ENCODE data around the gene FHIT. TPM values are rescaled to one million over a fixed set of nuclear protein-coding genes. Genes with fewer than 3 reads are reported as not detected.

FHIT gene
- total and polyA plus RNA-seq, 2 of the 4 experiments (the other 2 are of a cell fraction): 0.07 TPM; not detected in 1

GRCh38 chr3:59908280-59908679, 1343.0 kb downstream of the FHIT start:
- Histone ChIP-seq H3K79me1 (ENCODE audit: low read depth in 1 of 2, low read length in 2 of 2) (no peaks in the 10 kb centered on the region), H3K56ac (ENCODE audit: extremely low read depth, insufficient read depth, low read length) (no peak overlapping the region), H4K20me1 (ENCODE audit: insufficient read depth, low read length) (no peaks in the 10 kb centered on the region), H3K14ac (replicated peaks; ENCODE audit: low read depth, low read length) (no peak overlapping the region), H2AK9ac (replicated peaks; ENCODE audit: low read depth, low read length, poor library complexity) (no peak overlapping the region), H3K9me1 (ENCODE audit: insufficient read depth, low read length) (no peaks in the 10 kb centered on the region), H3K23ac (ENCODE audit: low read depth, low read length) (no peak overlapping the region), H3K36me3 (ENCODE audit: control insufficient read depth, insufficient read depth, low read length) (no peaks in the 10 kb centered on the region), H2BK120ac (ENCODE audit: low read depth, low read length) (no peak overlapping the region), H3K9ac (ENCODE audit: low read depth, low read length) (no peak overlapping the region), H3K4me1 (ENCODE audit: control insufficient read depth, insufficient read depth, low read length) (no peaks in the 10 kb centered on the region), H3K27me3 (ENCODE audit: control insufficient read depth, insufficient read depth, low read length) (no peaks in the 10 kb centered on the region), H2BK20ac (ENCODE audit: low read depth, low read length) (no peak overlapping the region), H3K9me3 (ENCODE audit: control insufficient read depth, insufficient read depth, low read length) (no peaks in the 10 kb centered on the region), H3K18ac (ENCODE audit: low read depth, low read length) (no peak overlapping the region), H3K4me3 (ENCODE audit: insufficient read depth, low read depth, low read length) (no peak overlapping the region), H3K27ac (ENCODE audit: insufficient read depth, low read length) (no peak overlapping the region), H4K8ac (ENCODE audit: low read depth in 2 of 2, low read length in 2 of 2) (no peak overlapping the region), H2BK15ac (ENCODE audit: low read depth, low read length) (no peak overlapping the region), H2AK5ac (ENCODE audit: low read depth, low read length) (no peak overlapping the region), H2AFZ (replicated peaks; ENCODE audit: low read length, poor library complexity) (no peak overlapping the region), H4K91ac (ENCODE audit: insufficient read depth, low read depth, low read length) (no peak overlapping the region), H3K4ac (ENCODE audit: low read depth, low read length) (no peak overlapping the region), H3K4me2 (ENCODE audit: low read depth, low read length) (no peak overlapping the region), H2BK5ac (ENCODE audit: low read depth, low read length, poor library complexity, severe bottlenecking) (no peak overlapping the region), H4K5ac (ENCODE audit: low read depth, low read length) (no peak overlapping the region)
- TF ChIP-seq MXI1 (IDR thresholded peaks at IDR 0.05; ENCODE audit: borderline replicate concordance, low read depth, low read length) (no peak), MAZ (IDR thresholded peaks at IDR 0.05; ENCODE audit: borderline replicate concordance, low read depth, low read length) (no peak), POLR2A (IDR thresholded peaks at IDR 0.05; ENCODE audit: low read depth, low read length) (no peak), USF2 (IDR thresholded peaks at IDR 0.05; ENCODE audit: low read depth, low read length) (no peak), BHLHE40 (IDR thresholded peaks at IDR 0.05; ENCODE audit: low read depth, low read length) (no peak), RAD21 (IDR thresholded peaks at IDR 0.05; ENCODE audit: low read length) (no peak), ELK1 (IDR thresholded peaks at IDR 0.05; ENCODE audit: borderline replicate concordance, low read depth, low read length) (no peak), FOS (IDR thresholded peaks at IDR 0.05; ENCODE audit: low read depth, low read length) (no peak), RCOR1 (IDR thresholded peaks at IDR 0.05; ENCODE audit: insufficient replicate concordance, low read length) (no peak), CHD1 (IDR thresholded peaks at IDR 0.05; ENCODE audit: low read depth, low read length) (no peak), CEBPB (IDR thresholded peaks at IDR 0.05; ENCODE audit: low read depth, low read length) (no peak), RFX5 (IDR thresholded peaks at IDR 0.05; ENCODE audit: low read depth, low read length) (no peak), SMC3 (IDR thresholded peaks at IDR 0.05; ENCODE audit: low read depth, low read length) (no peak), NFE2L2 (IDR thresholded peaks at IDR 0.05; ENCODE audit: low read depth, low read length) (no peak), CTCF (conservative IDR thresholded peaks at IDR 0.05; ENCODE audit: low read depth, low read length) (no peak), MAFK (IDR thresholded peaks at IDR 0.05; ENCODE audit: low read depth, low read length) (no peak)
- POLR2A ChIA-PET (ENCODE audit: unreplicated experiment): interaction anchor here (0.7 kb wide), 1 partner anchor 9 kb away, joined by 3 read pairs; no protein-coding TSS in a partner anchor
- WGBS, 2 experiments (ENCODE audit: extremely low coverage in 2 of 2, insufficient read length in 1 of 2): no CpG with 5 or more reads among the region's 2 CpGs
- dilution Hi-C loops (cut with HindIII; ENCODE audit: low sequenced_read_pairs, unreplicated experiment) (no loop called here), in situ Hi-C loops (cut with MboI; ENCODE audit: low sequenced_read_pairs) (no loop called here), intact Hi-C loops (cut with micrococcal nuclease) (no loop called here)
- no TSS peak for BruUV-seq (replicated peaks)
- ATAC-seq (ENCODE audit: low read depth): no peak
- DNase-seq: no peak
- CTCF ChIA-PET: no interaction called here
